Inflammatory macrophage treated with lipopolysaccharide for 4 hours (primary cell): ENCODE measurements around the gene RFC3.

Experiments
- DNase-seq: peaks from one replicate; pipeline ENCODE4 v3.0.0-alpha.2; 2020

The RFC3 gene

GRCh38 chr13:33868343-33868994 is 50.5 kb downstream of the RFC3 start:
- no peak for DNase-seq

GRCh38 chr13:33869005-33869404 is 51.1 kb downstream of the RFC3 start:
- DNase-seq, result no peak

GRCh38 chr13:33870046-33870668 is 52.2 kb downstream of the RFC3 start:
- no peak for DNase-seq

GRCh38 chr13:33871207-33872004 is 53.5 kb downstream of the RFC3 start:
- no peak for DNase-seq

- DNase-seq, result no peak
Observed at GRCh38 chr13:33872005-33872351, 54.0 kb downstream of the RFC3 start.

- no peak for DNase-seq
Observed at GRCh38 chr13:33873251-33873908, 55.4 kb downstream of the RFC3 start.

- DNase-seq, result no peak
Observed at GRCh38 chr13:33874871-33875270, 56.9 kb downstream of the RFC3 start.

GRCh38 chr13:33875618-33876401 is 57.9 kb downstream of the RFC3 start:
- DNase-seq, result no peak

GRCh38 chr13:33876716-33877394 is 58.9 kb downstream of the RFC3 start:
- DNase-seq, result no peak

- DNase-seq, result no peak
Observed at GRCh38 chr13:33879118-33879517, 61.2 kb downstream of the RFC3 start.

- DNase-seq, result no peak
Observed at GRCh38 chr13:33882804-33883203, 64.9 kb downstream of the RFC3 start.

GRCh38 chr13:33884531-33885220 is 66.7 kb downstream of the RFC3 start:
- DNase-seq, result no peak
